AG10803 (cell line): ENCODE data around the gene PCSK7.

Experiments
- DNase-seq: peaks from one replicate; pipeline ENCODE4 v3.0.0; 2010; ENCODE audit warnings: low read depth
- H3K4me3 ChIP-seq: 2 replicates; pipeline ENCODE4 v1.5.1; 2011; ENCODE audit warnings: mild to moderate bottlenecking, low read length, control low read depth
- CTCF ChIP-seq: conservative IDR thresholded peaks from 2 replicates; pipeline ENCODE4 v1.5.1; 2011; ENCODE audit warnings: mild to moderate bottlenecking, low read length, control low read depth, inconsistent platforms

Gene PCSK7

DNA sequence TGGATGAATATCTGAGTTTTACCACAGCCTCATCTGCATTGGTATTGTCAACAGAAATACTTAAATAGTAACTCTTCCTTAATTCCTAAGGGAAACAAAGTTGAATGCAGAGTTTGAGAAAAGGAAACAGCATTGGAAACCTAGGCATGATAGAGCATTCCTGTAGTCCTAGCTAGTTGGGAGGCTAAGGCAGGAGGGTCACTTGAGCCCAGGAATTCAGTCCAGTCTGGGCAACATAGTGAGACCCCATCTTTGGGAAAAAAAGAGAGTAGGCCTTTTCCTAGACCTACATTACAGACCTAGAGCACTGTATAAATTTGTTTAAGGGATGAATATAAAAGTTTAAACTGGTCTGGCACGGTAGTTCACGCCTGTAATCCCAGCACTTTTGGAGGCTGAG, 74.4 kb downstream of the PCSK7 start:
- no peak for TF ChIP-seq CTCF
- DNase-seq, result no peak
- H3K4me3 ChIP-seq, result no peak overlapping the region

- TF ChIP-seq CTCF, result no peak
- no peak for DNase-seq
Measured at GRCh38 chr11:117154468-117154867, 77.4 kb downstream of the PCSK7 start.

More at GRCh38 chr11:117154468-117154867, 77.4 kb downstream of the PCSK7 start:
- H3K4me3 ChIP-seq, result no peak overlapping the region
